Measurements from ENCODE around the gene SNRNP70.

- TF ChIP-seq CTCF (IDR thresholded peaks at IDR 0.05) (peak in 2 of 4 experiments; percentile 27 to 29), POLR2A (IDR thresholded peaks at IDR 0.05) (no peak), EP300 (IDR thresholded peaks at IDR 0.05) (no peak), POLR2AphosphoS5 (IDR thresholded peaks at IDR 0.05) (no peak)
These were observed 28.9 kb upstream of the SNRNP70 start for GRCh38 chr19:49056101-49056901.
